Endothelial cell of umbilical vein (primary cell): ENCODE results near the gene KLHL1. TPM values are rescaled to one million over a fixed set of nuclear protein-coding genes. Genes with fewer than 3 reads are reported as not detected.

Source experiments
- BruUV-seq: library from RNA; stranded (reverse); fragments of 400-500 nt; replicated peaks from 2 replicates; lab custom pipeline; 2021; lab: Mats Ljungman, UMichigan
- CTCF ChIA-PET: fragments of 300-600, 350-600 bp; sonication (Branson Sonifier 250); formaldehyde crosslinking; loops from one replicate; lab custom pipeline; 2021; ENCODE audit warnings: antibody characterized with exemption, inconsistent platforms; lab: Charles Lee
- POLR2A ChIA-PET: fragments of 300-600, 350-600 bp; sonication (Branson Sonifier 250); formaldehyde crosslinking; loops from one replicate; lab custom pipeline; 2021; ENCODE audit warnings: antibody characterized with exemption, inconsistent platforms; lab: Charles Lee
- DNase-seq: peaks from one replicate; pipeline ENCODE4 v3.0.0-alpha.2; 2011; ENCODE audit warnings: low read depth, low spot score
- FAIRE-seq: peaks from 2 replicates; lab custom pipeline; 2011; peaks lifted over from hg19 to GRCh38; lab: Jason Lieb, UNC
- H2AFZ ChIP-seq: 2 replicates; pipeline ENCODE4 v1.6.0; 2012; ENCODE audit warnings: low read depth, low read length, control low read depth, inconsistent platforms
- H3K27ac ChIP-seq: 2 replicates; pipeline ENCODE4 v1.5.1; 2011; ENCODE audit warnings: low read depth, mild to moderate bottlenecking, control low read depth, low read length, moderate library complexity; ENCODE audit not compliant: insufficient read depth
- H3K27me3 ChIP-seq, 2 experiments: 2 replicates each; pipeline versions ENCODE4 v1.6.0 to v1.6.1; 2011; ENCODE audit warnings: low read length in 2 of 2, mixed read lengths in 1 of 2; ENCODE audit not compliant: control insufficient read depth in 2 of 2, insufficient read depth in 2 of 2
- H3K36me3 ChIP-seq, 2 experiments: 2 replicates in 1 of 2; 3 replicates in 1 of 2; pipeline ENCODE4 v1.5.1; 2011; ENCODE audit warnings: low read length in 2 of 2, mild to moderate bottlenecking in 1 of 2, moderate library complexity in 1 of 2; ENCODE audit not compliant: control insufficient read depth in 2 of 2, insufficient read depth in 2 of 2; ENCODE audit errors: extremely low read depth in 1 of 2
- H3K4me1 ChIP-seq: 3 replicates; pipeline ENCODE4 v1.5.1; 2011; ENCODE audit warnings: mild to moderate bottlenecking, low read length; ENCODE audit not compliant: control insufficient read depth, insufficient read depth; ENCODE audit errors: extremely low read depth
- H3K4me2 ChIP-seq: 2 replicates; pipeline ENCODE4 v1.6.1; 2011; ENCODE audit warnings: low read length, control low read depth, mixed read lengths; ENCODE audit not compliant: insufficient read depth
- H3K4me3 ChIP-seq, 3 experiments: fragments of 200-600 bp in 1 of 3; sonication (generic), shearing (Covaris generic) in 1 of 3; replicated peaks in 1 of 3; 2 replicates each; pipeline ENCODE4 v1.5.1; 2011 to 2016; ENCODE audit warnings: control low read depth in 3 of 3, low read length in 3 of 3, mild to moderate bottlenecking in 2 of 3, inconsistent platforms in 1 of 3, low read depth in 1 of 3, moderate library complexity in 1 of 3; ENCODE audit not compliant: insufficient read depth in 1 of 3
- H3K79me2 ChIP-seq: 2 replicates; pipeline ENCODE4 v1.6.0; 2012; ENCODE audit warnings: low read length, inconsistent platforms; ENCODE audit not compliant: control insufficient read depth, insufficient read depth
- H3K9ac ChIP-seq: replicated peaks from 2 replicates; pipeline ENCODE3; 2011; ENCODE audit warnings: low read length, control low read depth; ENCODE audit not compliant: insufficient read depth; ENCODE audit errors: extremely low read depth
- H3K9me1 ChIP-seq: replicated peaks from 3 replicates; pipeline ENCODE4 v1.6.0; 2011; ENCODE audit warnings: mild to moderate bottlenecking, low read length; ENCODE audit not compliant: control insufficient read depth, insufficient read depth; ENCODE audit errors: extremely low read depth
- H3K9me3 ChIP-seq: replicated peaks from 2 replicates; pipeline ENCODE4 v1.5.1; 2012; ENCODE audit warnings: low read length, inconsistent platforms; ENCODE audit not compliant: control insufficient read depth, insufficient read depth
- H4K20me1 ChIP-seq: replicated peaks from 2 replicates; pipeline ENCODE3; 2011; ENCODE audit warnings: mild to moderate bottlenecking, low read length; ENCODE audit not compliant: control insufficient read depth, insufficient read depth; ENCODE audit errors: extremely low read depth
- EZH2 ChIP-seq: IDR thresholded peaks from 2 replicates; pipeline ENCODE4 v1.6.1; 2012; ENCODE audit warnings: borderline replicate concordance, low read depth, mild to moderate bottlenecking, moderate library complexity, low read length, inconsistent platforms; ENCODE audit not compliant: severe bottlenecking
- FOS ChIP-seq: IDR thresholded peaks from 2 replicates; pipeline ENCODE4 v1.6.1; 2011; ENCODE audit warnings: mild to moderate bottlenecking, low read length, moderate library complexity, borderline replicate concordance; ENCODE audit not compliant: insufficient read depth
- GATA2 ChIP-seq: IDR thresholded peaks from 2 replicates; pipeline ENCODE4 v1.7.0; 2011; ENCODE audit warnings: low read depth, mild to moderate bottlenecking, moderate library complexity, mixed read lengths, low read length; ENCODE audit not compliant: insufficient read length, insufficient read depth
- JUN ChIP-seq: IDR thresholded peaks from 2 replicates; pipeline ENCODE4 v1.6.1; 2011; ENCODE audit warnings: borderline replicate concordance, low read depth; ENCODE audit not compliant: insufficient read length, insufficient read depth
- MYC ChIP-seq: IDR thresholded peaks from one replicate; pipeline ENCODE4 v1.6.1; 2011; ENCODE audit warnings: mild to moderate bottlenecking, low read depth, low read length
- POLR2A ChIP-seq: IDR thresholded peaks from 2 replicates; pipeline ENCODE4 v1.6.1; 2012; ENCODE audit warnings: low read depth, mild to moderate bottlenecking, control low read depth, low read length
- POLR2AphosphoS5 ChIP-seq: IDR thresholded peaks from 2 replicates; pipeline ENCODE4 v1.6.1; 2012; ENCODE audit warnings: low read depth, mild to moderate bottlenecking, control low read depth, low read length, moderate library complexity; ENCODE audit not compliant: insufficient read depth
- dilution Hi-C: fragments of 300-500 bp; cut with MboI; formaldehyde crosslinking; loops from one replicate; pipeline ENCODE4 v1.15.0; 2019; ENCODE audit warnings: low sequenced_read_pairs; ENCODE audit not compliant: extremely low pct_ligation_motif_present
- intact Hi-C: fragments of 100-400 bp; cut with micrococcal nuclease; formaldehyde crosslinking; loops from one replicate; pipeline ENCODE4 v1.10.0; 2022
- polyA plus RNA-seq, 4 experiments: library from polyadenylated mRNA; depleted of rRNA in 3 of 4; stranded (reverse) in 3 of 4; unstranded in 1 of 4; fragments of >200 nt; gene quantifications; 2 replicates each; pipeline versions ENCODE4 v1.2.1 to v1.2.3, GENCODE V29; 2011 to 2012; ENCODE audit warnings: missing spikeins in 1 of 4
- total RNA-seq: library from RNA; stranded (reverse); gene quantifications from 2 replicates; pipeline ENCODE4 v1.2.3, GENCODE V29; 2021
- TF ChIP-seq, protein P1 (sequence below): IDR thresholded peaks from 2 replicates; pipeline ENCODE4 v1.6.1; 2011; ENCODE audit not compliant: insufficient read depth, insufficient read length
- TF ChIP-seq, protein P2 (sequence below), 2 donors: IDR thresholded peaks; 1 replicate in 1 of 2; 2 replicates in 1 of 2; pipeline ENCODE4 v1.5.1; 2011; ENCODE audit warnings: low read length in 2 of 2, mild to moderate bottlenecking in 2 of 2, moderate library complexity in 2 of 2, control low read depth in 1 of 2, inconsistent platforms in 1 of 2, low read depth in 1 of 2; ENCODE audit not compliant: insufficient read depth in 1 of 2; ENCODE audit errors: extremely low read depth in 1 of 2

KLHL1 gene
- total and polyA plus RNA-seq, 2 donors (not counting 3 experiments of a cell fraction or from before 2014, with no cell fraction given), result not detected

DNA sequence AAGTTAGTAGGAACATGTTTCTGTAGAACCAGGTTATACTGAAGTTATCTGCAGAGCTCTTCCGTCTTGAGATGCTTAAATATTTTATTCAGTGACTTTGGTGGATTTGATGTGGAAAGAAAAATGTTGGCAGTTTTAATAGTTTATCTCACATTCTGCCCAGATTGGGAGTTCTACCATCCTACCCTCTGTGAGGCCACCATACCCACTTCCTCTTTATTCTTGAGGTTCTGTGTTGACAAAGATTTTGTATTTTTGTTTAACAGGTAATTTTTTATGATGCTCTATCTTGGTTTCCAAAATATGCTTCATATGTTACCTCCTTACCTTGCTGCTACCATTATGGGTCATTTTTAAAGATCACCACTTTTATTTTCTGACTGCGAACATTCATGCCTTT is 156.8 kb downstream of the KLHL1 start:
- Histone ChIP-seq H3K9me1 (no peaks in the 10 kb centered on the region), H3K4me1 (no peaks in the 10 kb centered on the region), H4K20me1 (no peaks in the 10 kb centered on the region), H2AFZ (no peak overlapping the region), H3K36me3 (no peaks in the 10 kb centered on the region), H3K9ac (no peak overlapping the region), H3K27me3 (no peaks in the 10 kb centered on the region), H3K4me3 (no peak overlapping the region), H3K9me3 (no peaks in the 10 kb centered on the region), H3K4me2 (no peak overlapping the region), H3K79me2 (no peaks in the 10 kb centered on the region), H3K27ac (no peak overlapping the region)
- DNase-seq, result no peak
- dilution Hi-C loops (no loop called here), intact Hi-C loops (no loop called here)
- TF ChIP-seq FOS, result no peak
- TF ChIP-seq MYC, result no peak
- TF ChIP-seq, protein P1, sequence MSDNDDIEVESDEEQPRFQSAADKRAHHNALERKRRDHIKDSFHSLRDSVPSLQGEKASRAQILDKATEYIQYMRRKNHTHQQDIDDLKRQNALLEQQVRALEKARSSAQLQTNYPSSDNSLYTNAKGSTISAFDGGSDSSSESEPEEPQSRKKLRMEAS, result no peak
- no peak for TF ChIP-seq JUN
- no peak for TF ChIP-seq EZH2
- no peak for TF ChIP-seq GATA2
- TF ChIP-seq POLR2AphosphoS5, result no peak
- no peak for TF ChIP-seq POLR2A
- TF ChIP-seq, protein P2, sequence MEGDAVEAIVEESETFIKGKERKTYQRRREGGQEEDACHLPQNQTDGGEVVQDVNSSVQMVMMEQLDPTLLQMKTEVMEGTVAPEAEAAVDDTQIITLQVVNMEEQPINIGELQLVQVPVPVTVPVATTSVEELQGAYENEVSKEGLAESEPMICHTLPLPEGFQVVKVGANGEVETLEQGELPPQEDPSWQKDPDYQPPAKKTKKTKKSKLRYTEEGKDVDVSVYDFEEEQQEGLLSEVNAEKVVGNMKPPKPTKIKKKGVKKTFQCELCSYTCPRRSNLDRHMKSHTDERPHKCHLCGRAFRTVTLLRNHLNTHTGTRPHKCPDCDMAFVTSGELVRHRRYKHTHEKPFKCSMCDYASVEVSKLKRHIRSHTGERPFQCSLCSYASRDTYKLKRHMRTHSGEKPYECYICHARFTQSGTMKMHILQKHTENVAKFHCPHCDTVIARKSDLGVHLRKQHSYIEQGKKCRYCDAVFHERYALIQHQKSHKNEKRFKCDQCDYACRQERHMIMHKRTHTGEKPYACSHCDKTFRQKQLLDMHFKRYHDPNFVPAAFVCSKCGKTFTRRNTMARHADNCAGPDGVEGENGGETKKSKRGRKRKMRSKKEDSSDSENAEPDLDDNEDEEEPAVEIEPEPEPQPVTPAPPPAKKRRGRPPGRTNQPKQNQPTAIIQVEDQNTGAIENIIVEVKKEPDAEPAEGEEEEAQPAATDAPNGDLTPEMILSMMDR (IDR thresholded peaks at IDR 0.05; ENCODE audit: extremely low read depth in 1 of 2, insufficient read depth in 1 of 2, low read depth in 1 of 2, low read length in 2 of 2), result no peak
- BruUV-seq, result no TSS peak
- FAIRE-seq, result no peak
- ChIA-PET CTCF (no interaction called here), POLR2A (no interaction called here)
